Breast epithelium (tissue), 4 donors: ENCODE measurements around the gene INVS. TPM values are rescaled to one million over a fixed set of nuclear protein-coding genes. Genes with fewer than 3 reads are reported as not detected.

Experiments
- DNase-seq, 2 donors: peaks; one replicate each; pipeline ENCODE4 v3.0.0-alpha.2; 2019; ENCODE audit warnings: low spot score in 2 of 2
- H3K27ac ChIP-seq, 2 donors: fragments of 200-600 bp; sonication (generic) in 1 of 2; one replicate each; pipeline ENCODE4 v1.5.1; 2016 to 2019; ENCODE audit warnings: mild to moderate bottlenecking in 1 of 2
- H3K27me3 ChIP-seq, 2 donors: fragments of 200-600 bp; sonication (generic) in 1 of 2; one replicate each; pipeline versions ENCODE4 v1.5.1 to v1.6.0; 2017 to 2019; ENCODE audit warnings: control low read depth in 1 of 2, mild to moderate bottlenecking in 1 of 2
- H3K36me3 ChIP-seq: fragments of 200-600 bp; one replicate; pipeline ENCODE4 v1.5.1; 2019
- H3K4me1 ChIP-seq, 2 donors: fragments of 200-600 bp; sonication (generic); one replicate each; pipeline ENCODE4 v1.5.1; 2016 to 2019; ENCODE audit warnings: control low read depth in 1 of 2
- H3K4me3 ChIP-seq, 3 donors: fragments of 200-600 bp; sonication (generic); 1 replicate in 2 of 3; 2 replicates in 1 of 3; pipeline ENCODE4 v1.5.1; 2016 to 2019; ENCODE audit warnings: mild to moderate bottlenecking in 3 of 3, moderate library complexity in 2 of 3
- H3K9me3 ChIP-seq, 2 donors: fragments of 200-600 bp; sonication (generic) in 1 of 2; one replicate each; pipeline ENCODE4 v1.5.1; 2016 to 2019; ENCODE audit warnings: control low read depth in 1 of 2
- CTCF ChIP-seq, 3 donors: fragments of 450-650 bp; IDR thresholded peaks; one replicate each; pipeline ENCODE4 v1.5.1; 2016 to 2017; ENCODE audit warnings: antibody characterized with exemption in 3 of 3, mild to moderate bottlenecking in 3 of 3, moderate library complexity in 3 of 3
- POLR2A ChIP-seq: fragments of 450-650 bp; IDR thresholded peaks from one replicate; pipeline ENCODE4 v1.6.1; 2016; ENCODE audit warnings: antibody characterized with exemption, mild to moderate bottlenecking, moderate library complexity
- POLR2AphosphoS5 ChIP-seq, 3 donors: sonication (generic); formaldehyde crosslinking; IDR thresholded peaks; one replicate each; pipeline ENCODE4 v1.6.1; 2017; ENCODE audit warnings: antibody characterized with exemption in 3 of 3
- intact Hi-C: fragments of 100-400 bp; cut with DNase I; formaldehyde crosslinking; loops from one replicate; pipeline ENCODE4 v1.15.1; 2023; ENCODE audit warnings: low total_unique reads
- total RNA-seq, 3 donors: library from RNA; depleted of rRNA; stranded (reverse); fragments of >200 nt; gene quantifications; one replicate each; pipeline ENCODE4 v1.1.0, GENCODE V29; 2016

INVS gene
- total RNA-seq, 3 donors from 2014 or later, result 30.7 to 36.0 (median 34.7) TPM

DNA sequence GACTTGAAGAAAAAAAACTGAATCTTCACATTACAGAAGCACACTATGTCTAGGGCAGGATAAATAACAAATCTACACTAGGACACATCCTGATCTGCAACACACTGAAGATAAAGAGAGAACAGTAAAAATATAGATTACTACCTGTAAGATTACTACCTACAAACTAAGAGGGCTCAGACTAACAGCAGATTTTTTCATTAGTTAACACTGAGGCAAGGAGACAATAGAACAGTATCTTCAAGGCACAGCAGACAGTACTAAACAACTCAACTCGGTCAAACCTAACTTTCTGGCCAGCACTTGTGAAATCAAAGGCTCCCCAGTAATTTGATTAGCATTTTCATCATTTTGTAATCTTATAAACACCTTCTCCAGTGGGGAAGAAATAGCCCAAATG lies 207.2 kb downstream of the INVS start:
- no peaks in the 10 kb centered on the region for H3K36me3 ChIP-seq
- intact Hi-C loops, result no loop called here
- H3K4me3 ChIP-seq, result no peak overlapping the region
- H3K27ac ChIP-seq, result no peak overlapping the region
- DNase-seq, result no peak
- H3K4me1 ChIP-seq, result no peaks in the 10 kb centered on the region
- TF ChIP-seq CTCF (IDR thresholded peaks at IDR 0.05) (no peak), POLR2AphosphoS5 (IDR thresholded peaks at IDR 0.05) (no peak), POLR2A (no peak)
- no peaks in the 10 kb centered on the region for H3K27me3 ChIP-seq
- H3K9me3 ChIP-seq, result no peaks in the 10 kb centered on the region

DNA sequence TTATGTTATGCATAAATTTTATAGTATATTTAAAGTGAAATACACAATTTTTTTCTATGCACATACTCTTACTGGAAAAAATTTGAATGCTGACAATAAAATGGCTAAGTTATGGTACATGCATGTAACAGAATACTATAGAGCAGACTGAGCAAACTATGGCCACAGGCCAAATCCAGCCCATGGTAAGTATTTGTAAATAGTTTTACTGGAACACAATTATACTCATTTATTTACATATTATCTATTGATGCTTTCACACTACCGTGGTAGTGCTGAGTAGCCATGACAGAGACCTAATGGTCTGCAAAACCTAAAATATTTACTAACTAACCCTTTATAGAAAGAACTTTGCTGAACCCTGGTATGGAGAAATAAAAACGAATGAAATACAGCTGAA lies 208.0 kb downstream of the INVS start:
- no peak for TF ChIP-seq CTCF (IDR thresholded peaks at IDR 0.05)
- no peak for TF ChIP-seq POLR2AphosphoS5 (IDR thresholded peaks at IDR 0.05)
- TF ChIP-seq POLR2A, result no peak
- no peaks in the 10 kb centered on the region for H3K27me3 ChIP-seq
- no peaks in the 10 kb centered on the region for H3K36me3 ChIP-seq
- H3K4me1 ChIP-seq, result no peaks in the 10 kb centered on the region
- no peak overlapping the region for H3K4me3 ChIP-seq
- no peaks in the 10 kb centered on the region for H3K9me3 ChIP-seq
- DNase-seq, result no peak
- intact Hi-C loops, result no loop called here
- H3K27ac ChIP-seq, result no peak overlapping the region

- H3K9me3 ChIP-seq, result no peaks in the 10 kb centered on the region
These were observed 210.0 kb downstream of the INVS start for GRCh38 chr9:100308965-100309564.

GRCh38 chr9:100309992-100310391 lies 210.9 kb downstream of the INVS start:
- Histone ChIP-seq H3K27ac (no peak overlapping the region), H3K4me1 (no peaks in the 10 kb centered on the region), H3K36me3 (no peaks in the 10 kb centered on the region), H3K9me3 (no peaks in the 10 kb centered on the region), H3K27me3 (no peaks in the 10 kb centered on the region), H3K4me3 (no peak overlapping the region)
- TF ChIP-seq CTCF (IDR thresholded peaks at IDR 0.05) (no peak), POLR2A (no peak), POLR2AphosphoS5 (IDR thresholded peaks at IDR 0.05) (no peak)
- no peak for DNase-seq
- intact Hi-C loops, result no loop called here

More at GRCh38 chr9:100308965-100309564, 210.0 kb downstream of the INVS start:
- Histone ChIP-seq H3K4me3 (no peak overlapping the region), H3K36me3 (no peaks in the 10 kb centered on the region), H3K27ac (no peak overlapping the region), H3K27me3 (no peaks in the 10 kb centered on the region), H3K4me1 (no peaks in the 10 kb centered on the region)
- TF ChIP-seq CTCF (IDR thresholded peaks at IDR 0.05) (no peak), POLR2AphosphoS5 (IDR thresholded peaks at IDR 0.05) (no peak), POLR2A (no peak)
- no peak for DNase-seq
- intact Hi-C loops, result no loop called here

GRCh38 chr9:100315561-100315960 lies 216.5 kb downstream of the INVS start:
- H3K9me3 ChIP-seq, result no peaks in the 10 kb centered on the region
- no peak for DNase-seq
- no peaks in the 10 kb centered on the region for H3K4me1 ChIP-seq
- no peaks in the 10 kb centered on the region for H3K27me3 ChIP-seq
- TF ChIP-seq POLR2A (no peak), POLR2AphosphoS5 (IDR thresholded peaks at IDR 0.05) (no peak), CTCF (IDR thresholded peaks at IDR 0.05) (no peak)
- no peak overlapping the region for H3K4me3 ChIP-seq
- intact Hi-C loops, result no loop called here
- no peaks in the 10 kb centered on the region for H3K36me3 ChIP-seq
- H3K27ac ChIP-seq, result no peak overlapping the region
